Glutamatergic neuron (in vitro differentiated cells): Measurements from ENCODE around the gene TFCP2L1. TPM values are rescaled to one million over a fixed set of nuclear protein-coding genes. Genes with fewer than 3 reads are reported as not detected.
"Not testable (repeated sequence)": the region's sequence is repeated elsewhere in the genome, so short reads cannot be mapped to it uniquely, and the experiment has no call there.

Source experiments
- DNase-seq: peaks from one replicate; pipeline ENCODE4 v3.0.0; 2022
- H3K27ac Mint-ChIP-seq: one replicate; pipeline ENCODE4 v1.8.0; 2020; ENCODE audit warnings: mild to moderate bottlenecking, mixed read lengths, inconsistent platforms; ENCODE audit not compliant: unreplicated experiment
- H3K27me3 Mint-ChIP-seq: one replicate; pipeline ENCODE4 v1.8.0; 2020; ENCODE audit warnings: mild to moderate bottlenecking, moderate library complexity, mixed read lengths, inconsistent platforms; ENCODE audit not compliant: unreplicated experiment
- H3K36me3 Mint-ChIP-seq: one replicate; pipeline ENCODE4 v1.8.0; 2020; ENCODE audit warnings: mild to moderate bottlenecking, mixed read lengths, inconsistent platforms; ENCODE audit not compliant: unreplicated experiment
- H3K4me1 Mint-ChIP-seq: one replicate; pipeline ENCODE4 v1.8.0; 2020; ENCODE audit warnings: mild to moderate bottlenecking, low read depth, mixed read lengths, inconsistent platforms; ENCODE audit not compliant: unreplicated experiment
- H3K4me3 Mint-ChIP-seq: one replicate; pipeline ENCODE4 v1.8.0; 2020; ENCODE audit warnings: mild to moderate bottlenecking, mixed read lengths, inconsistent platforms; ENCODE audit not compliant: unreplicated experiment
- H3K9me3 Mint-ChIP-seq: one replicate; pipeline ENCODE4 v1.8.0; 2020; ENCODE audit warnings: mild to moderate bottlenecking, moderate library complexity, mixed read lengths, inconsistent platforms; ENCODE audit not compliant: unreplicated experiment
- CTCF ChIP-seq: fragments of 200-600 bp; sonication (generic); IDR thresholded peaks from one replicate; pipeline ENCODE4 v1.5.0; 2021; ENCODE audit not compliant: partially characterized antibody, unreplicated experiment
- long read RNA-seq: library from polyadenylated mRNA; unstranded; transcript quantifications from one replicate; pipeline ENCODE4 v2.0.0, GENCODE V29; 2020; ENCODE audit not compliant: unreplicated experiment
- total RNA-seq: library from RNA; stranded (reverse); fragmentation: NEBNext Ultra II Directional; extraction: Animal tissue kit (Norgen Biotek cat#: 25700); gene quantifications from one replicate; pipeline ENCODE4 v1.2.1, GENCODE V29; 2021; ENCODE audit not compliant: unreplicated experiment

The TFCP2L1 gene
- 0.07 TPM for total RNA-seq
- long read RNA-seq: 0 reads

- Mint-ChIP-seq H3K36me3 (no peaks in the 10 kb centered on the region), H3K4me3 (peak within 1 kb of the TSS; percentile 88), H3K27me3 (peaks cover 10% of the 10 kb centered on the region), H3K9me3 (peaks cover 1% of the 10 kb centered on the region), H3K27ac (no peak within 1 kb of the TSS), H3K4me1 (peaks cover 12% of the 10 kb centered on the region)
- TF ChIP-seq CTCF: no peak
- DNase-seq: peak; percentile 43
These were observed at the start of gene TFCP2L1 for GRCh38 chr2:121284463-121285449. TSS of gene TFCP2L1 (minus strand) at chr2:121285202. CDS start at chr2:121285109, 93 bp downstream.

- Mint-ChIP-seq H3K36me3 (peaks cover 9% of the 10 kb centered on the region), H3K9me3 (peaks cover 2% of the 10 kb centered on the region), H3K4me1 (peaks cover 8% of the 10 kb centered on the region), H3K4me3 (no peak overlapping the region), H3K27me3 (no peaks in the 10 kb centered on the region), H3K27ac (no peak overlapping the region)
- no peak for TF ChIP-seq CTCF
- DNase-seq: no peak
These were observed 49.0 kb upstream of the TFCP2L1 start for GRCh38 chr2:121333834-121334558.

GRCh38 chr2:121333231-121333630 is 48.2 kb upstream of the TFCP2L1 start:
- no peak for TF ChIP-seq CTCF
- Mint-ChIP-seq H3K27ac (no peak overlapping the region), H3K9me3 (peaks cover 2% of the 10 kb centered on the region), H3K36me3 (peaks cover 9% of the 10 kb centered on the region), H3K4me1 (peaks cover 8% of the 10 kb centered on the region), H3K4me3 (no peak overlapping the region), H3K27me3 (no peaks in the 10 kb centered on the region)
- DNase-seq: no peak

GRCh38 chr2:121331324-121331723 is 46.3 kb upstream of the TFCP2L1 start:
- H3K4me1 Mint-ChIP-seq, H3K27me3 Mint-ChIP-seq, H3K4me3 Mint-ChIP-seq, H3K36me3 Mint-ChIP-seq, H3K9me3 Mint-ChIP-seq, DNase-seq, H3K27ac Mint-ChIP-seq: not testable (repeated sequence)

GRCh38 chr2:121330921-121331320 is 45.9 kb upstream of the TFCP2L1 start:
- H3K4me1 Mint-ChIP-seq: peaks cover 3% of the 10 kb centered on the region
- peaks cover under 1% of the 10 kb centered on the region for H3K27me3 Mint-ChIP-seq
- no peak for DNase-seq
- H3K27ac Mint-ChIP-seq: no peak overlapping the region
- H3K4me3 Mint-ChIP-seq: no peak overlapping the region
- no peak for TF ChIP-seq CTCF
- H3K36me3 Mint-ChIP-seq: peaks cover 9% of the 10 kb centered on the region
- peaks cover 2% of the 10 kb centered on the region for H3K9me3 Mint-ChIP-seq
